Hepatocyte (in vitro differentiated cells): ENCODE measurements around the gene ADIPOR1. TPM values are rescaled to one million over a fixed set of nuclear protein-coding genes. Genes with fewer than 3 reads are reported as not detected.
"Not testable (repeated sequence)": the region's sequence is repeated elsewhere in the genome, so short reads cannot be mapped to it uniquely, and the experiment has no call there.

Experiments
- DNase-seq: peaks from one replicate; pipeline ENCODE4 v3.0.0-alpha.2; 2016; ENCODE audit warnings: low spot score
- H2AFZ ChIP-seq: fragments of 200-600 bp; sonication (generic); 2 replicates; pipeline ENCODE4 v1.6.0; 2016; ENCODE audit warnings: antibody characterized with exemption, mild to moderate bottlenecking
- H3K27ac ChIP-seq: fragments of 200-600 bp; sonication (generic); 2 replicates; pipeline ENCODE4 v1.5.1; 2016; ENCODE audit warnings: mild to moderate bottlenecking
- H3K27me3 ChIP-seq: fragments of 200-600 bp; sonication (generic); 2 replicates; pipeline ENCODE4 v1.6.1; 2016
- H3K36me3 ChIP-seq: fragments of 200-600 bp; sonication (generic); replicated peaks from 2 replicates; pipeline ENCODE4 v1.5.1; 2016; ENCODE audit warnings: low read depth; ENCODE audit not compliant: insufficient read depth
- H3K4me1 ChIP-seq: fragments of 200-600 bp; sonication (generic); 2 replicates; pipeline ENCODE4 v1.5.1; 2016; ENCODE audit warnings: mild to moderate bottlenecking, moderate library complexity; ENCODE audit not compliant: insufficient read depth
- H3K4me2 ChIP-seq: fragments of 200-600 bp; sonication (generic); 2 replicates; pipeline ENCODE4 v1.6.0; 2016
- H3K4me3 ChIP-seq: fragments of 200-600 bp; sonication (generic); 2 replicates; pipeline ENCODE4 v1.5.1; 2016; ENCODE audit warnings: mild to moderate bottlenecking
- H3K79me2 ChIP-seq: fragments of 200-600 bp; sonication (generic); 2 replicates; pipeline ENCODE4 v1.6.0; 2017; ENCODE audit warnings: mild to moderate bottlenecking
- H3K9me2 ChIP-seq: fragments of 200-600 bp; sonication (generic); replicated peaks from 2 replicates; pipeline ENCODE4 v1.6.0; 2017; ENCODE audit warnings: mild to moderate bottlenecking; ENCODE audit not compliant: insufficient read depth
- H3K9me3 ChIP-seq: fragments of 200-600 bp; sonication (generic); 2 replicates; pipeline ENCODE4 v1.5.1; 2016; ENCODE audit warnings: low read depth, mild to moderate bottlenecking
- H4K20me1 ChIP-seq: fragments of 200-600 bp; sonication (generic); 2 replicates; pipeline ENCODE4 v1.6.0; 2016; ENCODE audit warnings: mild to moderate bottlenecking; ENCODE audit not compliant: insufficient read depth, poor library complexity, severe bottlenecking
- EZH2 ChIP-seq: fragments of 200-600 bp; sonication (generic); IDR thresholded peaks from 2 replicates; pipeline ENCODE4 v1.6.1; 2016; ENCODE audit warnings: antibody characterized with exemption, mild to moderate bottlenecking, borderline replicate concordance
- EZH2phosphoT487 ChIP-seq: fragments of 200-600 bp; sonication (generic); IDR thresholded peaks from one replicate; pipeline ENCODE4 v1.6.1; 2018; ENCODE audit warnings: antibody characterized with exemption, mild to moderate bottlenecking, low read depth, moderate library complexity; ENCODE audit not compliant: unreplicated experiment, severe bottlenecking
- WGBS: methylation state at CpG from one replicate; pipeline ENCODE4 v1.1.6; 2016; ENCODE audit warnings: low lambda C conversion rate; ENCODE audit errors: missing lambda C conversion rate; 5-methylcytosine and 5-hydroxymethylcytosine counted together
- polyA plus RNA-seq: library from polyadenylated mRNA; unstranded; fragments of >200 nt; fragmentation: Nextera tagmentation; extraction: Ambion mirVana; gene quantifications from 2 replicates; pipeline ENCODE4 v1.2.1, GENCODE V29; 2016
- total RNA-seq: library from RNA; depleted of rRNA; stranded (reverse); fragments of >200 nt; gene quantifications from 2 replicates; pipeline ENCODE4 v1.2.3, GENCODE V29; 2014
- TF ChIP-seq, protein P1 (sequence below): fragments of 200-600 bp; sonication (generic); IDR thresholded peaks from 2 replicates; pipeline ENCODE4 v1.5.1; 2016; ENCODE audit warnings: antibody characterized with exemption, mild to moderate bottlenecking; ENCODE audit not compliant: poor library complexity

Gene ADIPOR1
- total and polyA plus RNA-seq, 2 experiments from 2014 or later, result 75.7 to 121 TPM

DNA sequence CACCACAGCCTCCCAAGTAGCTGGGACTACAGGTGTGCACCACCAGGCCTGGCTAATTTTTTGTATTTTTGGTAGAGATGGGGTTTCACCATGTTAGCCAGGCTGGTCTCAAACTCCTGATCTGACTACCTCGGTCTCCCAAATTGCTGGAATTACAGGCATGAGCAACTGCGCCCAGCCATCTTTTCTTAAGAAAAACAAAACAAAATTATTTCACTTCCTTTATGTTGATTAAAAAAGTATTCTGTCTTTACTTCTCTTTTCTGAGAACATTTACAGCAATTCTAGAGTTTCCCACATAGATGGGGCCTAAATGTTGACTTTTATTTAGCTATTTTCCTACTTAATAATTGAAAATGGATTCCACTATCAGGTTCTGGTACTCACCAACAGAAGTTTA, 31.8 kb upstream of the ADIPOR1 start:
- no peaks in the 10 kb centered on the region for H3K36me3 ChIP-seq
- no peak overlapping the region for H3K4me2 ChIP-seq
- H3K79me2 ChIP-seq, result no peaks in the 10 kb centered on the region
- H4K20me1 ChIP-seq, result no peaks in the 10 kb centered on the region
- H3K4me3 ChIP-seq, result no peak overlapping the region
- no peak for DNase-seq
- H3K27ac ChIP-seq, result no peak overlapping the region
- peaks cover 5% of the 10 kb centered on the region for H3K27me3 ChIP-seq
- WGBS, result 96% methylated on average over 2 of the region's 2 CpGs
- no peaks in the 10 kb centered on the region for H3K4me1 ChIP-seq
- H3K9me2 ChIP-seq, result no peaks in the 10 kb centered on the region
- TF ChIP-seq EZH2phosphoT487, result no peak
- no peak for TF ChIP-seq EZH2
- TF ChIP-seq, protein P1, sequence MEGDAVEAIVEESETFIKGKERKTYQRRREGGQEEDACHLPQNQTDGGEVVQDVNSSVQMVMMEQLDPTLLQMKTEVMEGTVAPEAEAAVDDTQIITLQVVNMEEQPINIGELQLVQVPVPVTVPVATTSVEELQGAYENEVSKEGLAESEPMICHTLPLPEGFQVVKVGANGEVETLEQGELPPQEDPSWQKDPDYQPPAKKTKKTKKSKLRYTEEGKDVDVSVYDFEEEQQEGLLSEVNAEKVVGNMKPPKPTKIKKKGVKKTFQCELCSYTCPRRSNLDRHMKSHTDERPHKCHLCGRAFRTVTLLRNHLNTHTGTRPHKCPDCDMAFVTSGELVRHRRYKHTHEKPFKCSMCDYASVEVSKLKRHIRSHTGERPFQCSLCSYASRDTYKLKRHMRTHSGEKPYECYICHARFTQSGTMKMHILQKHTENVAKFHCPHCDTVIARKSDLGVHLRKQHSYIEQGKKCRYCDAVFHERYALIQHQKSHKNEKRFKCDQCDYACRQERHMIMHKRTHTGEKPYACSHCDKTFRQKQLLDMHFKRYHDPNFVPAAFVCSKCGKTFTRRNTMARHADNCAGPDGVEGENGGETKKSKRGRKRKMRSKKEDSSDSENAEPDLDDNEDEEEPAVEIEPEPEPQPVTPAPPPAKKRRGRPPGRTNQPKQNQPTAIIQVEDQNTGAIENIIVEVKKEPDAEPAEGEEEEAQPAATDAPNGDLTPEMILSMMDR, result no peak
- H2AFZ ChIP-seq, result no peak overlapping the region
- no peaks in the 10 kb centered on the region for H3K9me3 ChIP-seq

DNA sequence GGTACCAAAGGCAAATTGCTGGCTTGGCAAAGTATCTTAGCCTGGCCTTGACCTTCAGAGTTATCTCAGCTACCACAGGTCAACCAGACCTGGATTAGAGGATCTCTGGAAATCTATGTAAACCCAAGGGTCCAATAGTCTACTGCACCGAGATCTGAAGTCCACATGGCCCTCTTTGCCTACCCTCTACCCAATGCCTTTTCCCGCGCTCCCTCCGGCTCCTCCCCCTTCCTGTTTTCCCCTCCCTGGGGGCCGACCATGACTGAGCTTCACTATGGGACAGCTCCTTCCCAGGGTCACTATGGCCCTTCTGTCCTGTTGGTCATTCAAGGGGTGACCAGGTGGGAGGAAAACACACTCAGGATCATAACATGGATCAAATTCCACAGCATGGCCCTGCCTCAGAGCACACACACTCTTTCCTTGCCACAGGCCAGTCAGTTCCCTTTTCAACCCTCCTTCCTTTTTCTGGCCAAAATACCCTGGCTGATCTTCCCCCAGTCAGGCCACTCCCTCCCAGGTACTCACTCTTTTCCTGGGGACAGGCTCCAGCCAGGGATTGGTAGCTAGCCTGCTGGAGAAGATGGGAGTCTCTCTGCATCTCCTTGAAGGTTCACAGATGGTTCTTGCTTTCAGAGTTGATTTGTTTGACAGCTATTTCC, 29.9 kb upstream of the ADIPOR1 start:
- Histone ChIP-seq H3K4me3 (no peak overlapping the region), H3K4me2 (no peak overlapping the region), H3K9me3 (no peaks in the 10 kb centered on the region), H3K9me2 (no peaks in the 10 kb centered on the region), H3K79me2 (no peaks in the 10 kb centered on the region), H3K27ac (no peak overlapping the region), H4K20me1 (no peaks in the 10 kb centered on the region), H3K36me3 (no peaks in the 10 kb centered on the region), H3K27me3 (peaks cover 4% of the 10 kb centered on the region), H3K4me1 (no peaks in the 10 kb centered on the region), H2AFZ (no peak overlapping the region)
- DNase-seq, result no peak
- 88% methylated on average over 5 of the region's 5 CpGs for WGBS
- no peak for TF ChIP-seq EZH2phosphoT487
- no peak for TF ChIP-seq EZH2
- TF ChIP-seq, protein P1, result no peak

DNA sequence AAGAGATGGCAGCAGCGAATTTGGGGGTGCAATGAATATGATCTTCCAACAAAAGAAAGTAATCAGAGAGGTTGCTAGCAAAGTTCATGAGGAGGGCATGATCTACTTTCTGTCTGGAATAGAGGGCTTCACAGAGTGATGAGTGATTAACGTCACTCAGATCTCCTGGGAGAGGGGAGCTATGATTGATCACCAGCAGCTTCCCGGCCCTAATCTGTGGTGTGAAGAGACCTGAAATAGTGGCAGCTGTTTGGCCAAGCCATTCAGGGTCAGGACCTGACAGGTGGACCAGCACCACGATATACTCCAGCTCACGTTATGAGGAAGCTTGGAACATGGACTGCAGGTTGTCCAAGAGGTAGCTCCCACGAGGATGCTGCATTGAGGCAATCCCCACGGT, 29.1 kb upstream of the ADIPOR1 start:
- WGBS, result 90% methylated on average over 7 of the region's 7 CpGs
- Histone ChIP-seq H3K4me1 (no peaks in the 10 kb centered on the region), H3K36me3 (no peaks in the 10 kb centered on the region), H4K20me1 (no peaks in the 10 kb centered on the region), H3K79me2 (no peaks in the 10 kb centered on the region), H3K9me3 (no peaks in the 10 kb centered on the region), H3K9me2 (no peaks in the 10 kb centered on the region), H3K4me2 (no peak overlapping the region), H2AFZ (no peak overlapping the region), H3K4me3 (no peak overlapping the region), H3K27ac (no peak overlapping the region), H3K27me3 (no peaks in the 10 kb centered on the region)
- no peak for DNase-seq
- TF ChIP-seq, protein P1, result no peak
- no peak for TF ChIP-seq EZH2phosphoT487
- TF ChIP-seq EZH2, result no peak

DNA sequence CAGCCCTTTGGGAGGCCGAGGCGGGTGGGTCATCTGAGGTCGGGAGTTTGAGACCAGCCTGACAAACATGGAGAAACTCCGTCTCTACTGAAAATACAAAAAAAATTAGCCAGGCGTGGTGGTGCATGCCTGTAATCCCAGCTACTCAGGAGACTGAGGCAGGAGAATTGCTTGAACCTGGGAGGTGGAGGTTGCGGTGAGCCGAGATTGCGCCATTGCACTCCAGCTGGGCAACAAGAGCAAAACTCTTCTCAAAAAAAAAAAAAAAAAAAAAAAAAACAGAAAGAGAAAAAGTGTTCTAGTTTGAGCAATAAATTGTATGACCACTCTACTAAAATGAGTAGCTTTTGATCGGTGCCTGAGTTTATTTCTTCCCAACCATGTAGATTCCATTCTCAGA, 28.0 kb upstream of the ADIPOR1 start:
- H3K9me2 ChIP-seq, H3K9me3 ChIP-seq, H3K4me2 ChIP-seq, H4K20me1 ChIP-seq, H3K36me3 ChIP-seq, H3K79me2 ChIP-seq, H3K27me3 ChIP-seq, H2AFZ ChIP-seq, DNase-seq, H3K27ac ChIP-seq, H3K4me3 ChIP-seq, H3K4me1 ChIP-seq: not testable (repeated sequence)
- WGBS, result 90% methylated on average over 7 of the region's 9 CpGs
